ENCODE measurements around the gene GREB1.

Gene GREB1

DNA sequence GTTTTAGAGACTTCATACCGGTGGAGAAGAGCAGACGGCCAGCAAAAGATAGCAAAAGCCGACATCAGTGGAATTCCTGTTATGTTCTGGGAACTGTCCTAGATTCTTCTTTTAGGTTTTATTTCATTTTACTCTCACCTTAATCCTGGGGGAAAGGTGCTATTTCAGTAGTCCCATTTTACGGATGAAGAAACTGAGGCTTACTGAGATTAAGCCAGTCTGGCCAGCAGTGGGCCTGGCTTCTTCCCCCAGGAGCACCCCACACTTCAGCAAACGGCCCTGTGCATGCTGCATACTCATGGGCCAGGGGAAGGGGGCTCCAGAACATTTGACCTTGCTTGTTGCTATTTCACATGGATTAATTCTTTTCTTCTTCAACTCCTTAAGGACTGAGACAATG, 79.5 kb downstream of the GREB1 start:
- no peak for DNase-seq

DNA sequence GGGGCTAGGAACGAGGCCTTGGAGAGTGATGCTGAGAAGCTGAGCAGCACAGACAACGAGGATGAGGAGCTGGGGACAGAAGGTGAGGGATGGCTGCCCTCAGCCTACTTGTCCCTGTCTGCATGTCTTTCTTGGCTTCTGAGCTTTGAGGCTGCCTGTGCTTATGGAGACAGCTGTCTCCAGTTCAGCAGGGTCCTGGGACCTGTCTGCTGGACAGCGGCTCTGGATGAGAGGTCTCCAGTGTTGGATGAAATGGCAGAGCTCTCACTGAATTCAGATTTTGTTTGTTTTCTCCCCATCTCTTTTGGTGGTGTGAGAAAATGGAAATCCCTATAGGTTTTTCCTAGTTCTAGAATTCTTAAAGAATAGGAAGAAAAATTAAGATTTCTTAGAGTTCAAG, 81.4 kb downstream of the GREB1 start:
- DNase-seq = no peak

DNA sequence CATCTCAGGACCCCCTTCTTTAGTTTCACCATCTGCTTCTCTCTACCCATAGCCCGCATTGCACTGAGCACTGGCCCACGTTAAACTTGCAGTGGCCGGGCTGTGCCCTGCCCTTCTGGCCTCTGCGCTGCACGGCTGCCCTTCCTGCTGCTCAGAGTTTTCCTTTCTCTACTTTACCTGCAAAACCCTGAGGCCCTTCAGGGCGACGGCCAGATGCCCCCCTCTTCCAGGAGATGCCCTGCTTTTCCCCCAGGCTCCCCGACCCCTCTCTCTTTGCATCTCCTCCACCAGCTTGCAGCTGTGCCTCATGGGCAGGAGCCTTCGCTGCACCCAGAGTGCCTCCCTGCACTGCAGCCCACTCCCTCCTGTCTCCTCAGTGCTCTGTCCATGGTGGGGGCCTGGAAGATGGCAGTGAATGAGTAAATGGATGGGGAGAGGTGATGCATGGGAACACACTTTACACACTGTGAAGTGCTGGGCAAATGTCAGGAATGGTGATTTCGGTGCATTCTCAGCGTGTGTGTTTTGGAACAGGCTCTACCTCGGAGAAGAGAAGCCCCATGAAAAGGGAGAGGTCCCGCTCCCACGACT, 82.3 kb downstream of the GREB1 start:
- DNase-seq = no peak

DNA sequence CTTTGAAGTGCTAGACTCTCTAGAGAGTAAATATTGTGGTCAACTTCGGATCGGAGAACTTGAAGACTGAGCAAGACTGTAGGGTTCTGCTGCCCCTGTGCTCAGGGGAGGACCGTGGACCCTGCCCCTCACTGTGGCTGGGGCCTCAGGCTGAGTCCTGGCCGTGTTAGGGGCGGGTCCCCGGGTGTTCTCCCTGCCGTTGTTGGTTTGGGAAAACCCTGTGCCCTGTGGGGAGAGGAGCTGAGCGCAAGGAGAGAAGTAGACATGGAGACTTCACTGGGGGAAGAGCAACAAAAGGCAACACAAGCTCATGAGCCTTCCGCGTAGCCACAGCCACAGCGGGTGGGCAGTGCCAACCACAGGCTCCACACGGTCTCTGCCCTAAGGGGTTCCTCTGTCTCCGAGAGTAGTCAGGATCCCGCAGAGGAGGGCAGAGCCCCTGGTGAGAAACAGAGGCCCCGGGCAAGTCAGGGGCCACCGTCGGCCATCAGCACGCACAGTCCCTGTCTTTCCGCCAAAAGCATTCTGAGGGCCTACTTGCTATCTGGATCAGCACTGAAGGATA, 83.1 kb downstream of the GREB1 start:
- no peak for DNase-seq

DNA sequence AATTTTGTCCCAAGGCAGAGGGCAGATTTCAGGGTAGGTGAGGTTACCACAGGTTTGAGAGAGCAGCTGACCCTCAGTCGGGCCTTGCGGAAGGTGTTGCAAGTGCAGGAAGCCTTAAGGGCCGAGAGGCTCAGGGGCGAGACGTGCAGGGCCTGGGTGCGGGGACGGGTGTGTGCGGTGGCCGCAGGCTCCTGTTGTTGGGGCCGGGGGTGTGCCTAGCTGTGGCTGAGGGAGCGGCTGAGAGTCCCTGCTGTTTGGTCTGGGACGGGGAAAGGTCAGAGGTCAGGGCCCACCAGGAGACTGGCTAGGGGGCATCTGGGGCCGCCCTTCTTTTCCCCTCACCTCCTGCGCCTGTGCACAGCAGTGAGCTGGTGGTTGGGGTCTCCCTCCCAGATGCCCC, 83.7 kb downstream of the GREB1 start:
- DNase-seq = no peak

DNA sequence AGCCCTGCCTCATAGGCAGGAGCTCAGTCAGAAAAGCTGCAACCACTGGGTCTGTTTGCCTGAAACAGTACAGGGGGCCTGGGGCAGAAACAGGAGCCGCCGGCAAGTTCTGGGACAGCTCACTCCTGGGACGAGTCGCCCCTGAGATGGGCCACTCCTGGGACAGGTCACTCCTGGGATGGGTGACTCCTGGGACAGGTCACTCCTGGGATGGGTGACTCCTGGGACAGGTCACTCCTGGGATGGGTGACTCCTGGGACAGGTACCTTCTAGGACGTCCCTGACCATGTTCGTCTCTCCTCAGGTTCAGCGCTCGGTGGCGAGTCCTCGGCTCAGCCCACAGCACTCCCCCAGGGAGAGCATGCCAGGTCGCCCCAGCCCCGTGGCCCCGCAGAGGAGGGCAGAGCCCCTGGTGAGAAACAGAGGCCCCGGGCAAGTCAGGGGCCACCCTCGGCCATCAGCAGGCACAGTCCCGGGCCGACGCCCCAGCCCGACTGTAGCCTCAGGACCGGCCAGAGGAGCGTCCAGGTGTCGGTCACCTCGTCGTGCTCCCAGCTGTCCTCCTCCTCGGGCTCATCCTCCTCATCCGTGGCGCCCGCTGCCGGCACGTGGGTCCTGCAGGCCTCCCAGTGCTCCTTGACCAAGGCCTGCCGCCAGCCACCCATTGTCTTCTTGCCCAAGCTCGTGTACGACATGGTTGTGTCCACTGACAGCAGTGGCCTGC, 84.3 kb downstream of the GREB1 start:
- DNase-seq = no peak

DNA sequence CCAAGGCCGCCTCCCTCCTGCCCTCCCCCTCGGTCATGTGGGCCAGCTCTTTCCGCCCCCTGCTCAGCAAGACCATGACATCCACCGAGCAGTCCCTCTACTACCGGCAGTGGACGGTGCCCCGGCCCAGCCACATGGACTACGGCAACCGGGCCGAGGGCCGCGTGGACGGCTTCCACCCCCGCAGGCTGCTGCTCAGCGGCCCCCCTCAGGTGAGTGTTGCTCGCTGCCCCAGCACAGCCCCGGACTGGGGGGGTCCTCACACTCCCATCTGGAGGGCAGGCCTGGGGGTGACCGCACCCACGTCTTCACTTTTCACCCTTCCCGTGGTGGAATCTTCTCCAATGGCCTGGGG, 84.8 kb downstream of the GREB1 start:
- DNase-seq = no peak

DNA sequence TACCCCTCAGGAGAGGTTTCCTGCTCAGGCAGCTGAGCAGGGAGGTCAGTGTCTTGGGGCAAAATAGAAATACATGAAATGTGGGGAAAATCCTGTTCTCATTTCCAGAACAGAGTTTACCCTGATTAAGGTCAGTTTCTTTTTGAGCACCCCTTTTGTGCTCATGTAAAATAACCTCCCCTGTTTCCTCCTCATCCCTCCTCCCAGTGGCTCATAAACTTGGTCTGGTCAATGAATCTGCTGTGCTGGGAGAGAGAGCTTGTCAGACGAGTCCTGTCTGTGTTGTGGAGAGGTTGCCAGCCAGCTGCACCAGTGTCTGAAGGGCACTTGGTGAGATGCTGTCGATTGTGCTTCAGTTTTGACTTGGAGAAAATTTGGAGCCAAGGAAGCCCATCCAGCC, 87.6 kb downstream of the GREB1 start:
- no peak for DNase-seq

DNA sequence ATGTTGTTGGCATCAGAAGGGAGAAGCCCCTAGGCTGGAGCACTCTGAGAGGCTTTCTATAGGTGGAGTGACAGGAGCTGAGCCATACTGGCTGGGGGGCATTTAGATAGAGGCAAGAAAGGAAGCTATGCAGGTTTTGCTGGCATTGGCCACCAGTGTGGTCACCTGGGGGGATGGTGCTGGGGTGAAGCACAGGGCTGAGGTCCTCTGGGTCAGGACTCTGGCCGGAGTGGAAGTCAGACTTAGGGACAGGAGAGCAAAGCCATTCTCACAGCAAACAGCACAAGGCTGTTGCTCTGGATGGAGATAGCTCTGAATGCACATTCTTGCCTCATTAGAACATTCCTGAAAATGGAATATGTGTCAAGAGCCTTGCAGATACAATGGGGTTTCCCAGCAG, 88.8 kb downstream of the GREB1 start:
- no peak for DNase-seq

DNA sequence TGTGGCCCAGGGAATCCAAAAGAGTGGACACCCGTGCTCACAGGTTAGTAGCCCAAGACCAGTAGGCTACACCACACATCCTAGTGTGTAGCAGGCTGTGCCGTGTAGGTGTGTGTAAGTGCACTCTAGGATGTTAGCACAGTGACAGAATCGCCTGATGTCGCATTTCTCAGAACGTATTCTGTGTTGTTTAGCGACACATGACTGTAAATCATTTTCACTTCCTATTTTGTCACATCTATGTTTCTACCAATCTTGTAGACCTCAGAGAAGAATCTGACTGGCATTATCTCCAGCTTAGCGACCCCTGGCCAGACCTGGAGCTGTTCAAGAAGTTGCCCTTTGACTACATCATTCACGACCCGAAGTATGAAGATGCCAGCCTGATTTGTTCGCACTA, 91.0 kb downstream of the GREB1 start:
- DNase-seq = no peak

DNA sequence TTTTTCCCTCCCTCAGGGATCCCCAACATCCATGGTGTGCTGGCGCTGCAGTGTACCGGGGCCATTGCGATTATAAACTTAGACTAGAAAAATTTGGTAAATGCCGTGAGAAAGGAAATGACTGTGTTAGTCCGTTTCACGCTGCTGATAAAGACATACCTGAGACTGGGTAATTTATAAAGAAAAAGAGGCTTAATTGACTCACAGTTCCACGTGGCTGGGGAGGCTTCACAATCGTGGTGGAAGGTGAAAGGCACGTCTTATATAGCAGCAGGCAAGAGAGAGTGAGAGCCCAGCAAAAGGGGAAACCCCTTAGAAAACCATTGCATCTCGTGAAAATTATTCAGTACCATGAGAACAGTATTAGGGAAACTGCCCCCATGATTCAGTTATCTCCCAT, 91.8 kb downstream of the GREB1 start:
- DNase-seq = no peak

DNA sequence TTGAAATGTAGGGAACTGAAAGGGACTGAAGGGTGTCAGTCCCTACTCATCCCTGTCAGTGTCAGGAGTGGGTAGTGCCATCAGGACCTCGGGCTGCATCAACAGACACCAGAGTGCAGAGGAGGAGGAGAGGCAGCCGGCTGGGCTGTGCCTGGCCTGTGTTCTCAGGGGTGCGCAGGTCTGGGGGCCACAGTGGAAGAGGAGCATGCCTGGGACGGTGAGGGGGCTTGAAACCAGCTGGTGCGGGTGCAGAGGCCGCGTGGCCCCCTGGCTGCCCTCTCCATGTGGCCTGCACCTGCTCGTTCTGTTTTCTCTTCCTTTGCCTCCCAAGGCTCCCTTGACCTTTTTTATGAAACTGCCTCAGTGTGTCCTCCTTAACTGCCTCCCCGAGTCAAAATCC, 94.8 kb downstream of the GREB1 start:
- no peak for DNase-seq

DNA sequence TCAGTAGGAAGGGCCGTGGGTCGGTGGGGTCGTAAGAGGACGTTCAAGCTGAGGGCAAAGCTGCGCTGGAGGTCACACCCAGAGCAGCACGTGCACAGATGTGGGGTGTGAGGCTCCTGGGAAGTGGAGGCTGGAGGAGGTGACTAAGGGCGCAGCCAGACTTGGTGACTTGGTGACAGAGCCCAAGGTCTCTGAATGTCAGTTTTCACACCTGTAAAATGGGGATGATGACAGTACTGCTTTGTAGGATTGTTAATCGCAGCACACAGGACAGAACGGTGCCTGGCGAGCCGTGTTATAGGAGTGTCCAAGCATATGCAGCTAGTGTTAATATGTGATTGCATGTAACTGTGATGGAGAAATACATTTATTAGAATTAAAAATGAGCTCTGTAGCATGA, 95.4 kb downstream of the GREB1 start:
- no peak for DNase-seq

DNA sequence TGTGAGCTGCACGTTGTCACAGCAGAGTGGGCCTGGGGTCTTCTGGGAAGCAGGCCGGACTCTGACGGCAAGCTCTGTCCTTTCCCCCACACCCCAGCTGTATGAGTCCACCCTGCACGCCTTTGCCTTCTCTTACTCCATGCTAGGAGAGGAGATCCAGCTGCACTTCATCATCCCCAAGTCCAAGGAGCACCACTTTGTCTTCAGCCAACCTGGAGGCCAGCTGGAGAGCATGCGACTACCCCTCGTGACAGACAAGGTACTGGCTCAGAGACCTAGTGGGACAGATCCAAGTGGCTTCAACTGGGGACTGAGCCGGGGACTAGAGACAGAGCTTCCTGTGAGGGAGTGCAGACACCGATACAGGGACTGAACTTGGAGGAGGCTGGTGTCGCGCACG, 96.0 kb downstream of the GREB1 start:
- no peak for DNase-seq

DNA sequence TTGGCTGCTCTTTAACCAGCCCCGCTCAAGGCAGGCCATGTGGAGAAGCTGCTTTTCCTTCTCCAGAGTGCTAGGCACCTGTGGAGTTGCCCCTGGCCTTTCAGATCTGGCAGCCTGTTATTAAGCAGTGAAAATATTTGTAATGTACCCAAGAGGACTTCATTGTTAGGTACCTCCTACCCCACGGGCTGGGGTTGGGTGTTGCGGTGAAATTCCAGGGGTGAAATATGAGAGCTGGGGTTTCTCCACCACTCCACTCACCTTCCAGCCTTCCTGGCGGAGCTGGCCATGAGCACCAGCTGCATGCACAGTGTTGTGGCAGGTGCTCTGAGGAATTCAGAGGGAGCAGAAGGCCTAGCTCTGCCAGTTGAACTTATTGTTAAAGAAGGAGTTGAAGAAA, 97.0 kb downstream of the GREB1 start:
- no peak for DNase-seq

DNA sequence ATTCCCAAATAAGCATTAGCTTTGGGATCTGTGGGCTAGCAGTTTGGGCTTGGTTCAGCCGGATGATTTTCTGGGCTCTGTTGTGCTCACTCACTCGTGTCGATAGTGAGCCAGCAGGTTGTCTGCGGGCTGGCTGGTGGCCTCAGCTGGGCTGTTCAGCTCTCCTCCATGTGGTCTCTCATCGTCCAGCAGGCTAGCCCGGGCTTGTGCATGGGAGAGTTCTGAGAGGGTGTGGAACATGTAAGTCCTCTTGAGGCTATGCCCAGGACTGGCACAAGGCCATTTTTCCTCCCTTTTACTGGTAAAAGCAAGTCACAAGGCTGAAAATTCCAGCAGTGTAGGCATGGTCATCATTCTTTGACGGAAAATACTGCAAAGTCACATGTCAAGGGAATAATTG, 97.6 kb downstream of the GREB1 start:
- DNase-seq = no peak

DNA sequence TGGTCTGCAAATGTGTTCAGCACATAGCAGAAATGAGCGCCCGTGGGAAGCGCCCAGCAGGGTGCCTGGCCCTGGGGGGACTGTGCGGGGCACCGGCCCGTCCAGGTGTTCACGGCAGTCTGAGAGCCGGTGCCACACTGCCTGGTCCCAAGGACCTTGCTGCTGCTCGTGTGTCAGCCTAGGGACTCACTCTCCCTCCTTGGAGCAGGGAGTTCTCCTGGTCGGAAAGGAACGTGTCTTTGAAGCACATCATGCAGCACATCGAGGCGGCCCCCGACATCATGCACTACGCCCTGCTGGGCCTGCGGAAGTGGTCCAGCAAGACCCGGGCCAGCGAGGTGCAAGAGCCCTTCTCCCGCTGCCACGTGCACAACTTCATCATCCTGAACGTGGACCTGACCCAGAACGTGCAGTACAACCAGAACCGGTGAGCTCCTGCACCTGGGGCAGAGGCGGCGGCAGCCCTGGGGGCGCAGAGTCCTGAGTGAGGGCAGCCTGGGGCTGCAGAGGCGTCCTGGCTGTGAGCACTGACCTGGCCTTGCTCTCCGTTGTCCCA, 100.2 kb downstream of the GREB1 start:
- DNase-seq = no peak

DNA sequence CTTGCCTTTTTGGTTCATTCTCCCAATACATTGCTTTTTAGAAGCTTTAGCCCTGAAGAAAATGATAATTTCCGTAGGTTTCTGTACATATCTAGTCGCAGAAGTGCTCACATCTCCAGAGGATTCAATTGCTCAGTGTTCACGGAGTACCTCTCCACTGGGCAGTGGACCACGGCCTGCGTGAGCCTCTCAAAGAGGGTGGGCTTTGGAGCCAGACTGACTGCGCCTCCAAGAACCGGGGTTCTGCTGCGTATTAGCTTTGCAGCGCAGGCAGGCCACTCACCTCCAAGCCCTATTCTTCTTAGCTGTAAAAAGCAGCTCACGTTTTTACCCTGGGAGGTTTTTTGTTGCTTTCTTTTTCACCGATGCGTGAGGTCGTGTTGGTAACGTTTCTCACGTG, 100.7 kb downstream of the GREB1 start:
- DNase-seq = no peak

DNA sequence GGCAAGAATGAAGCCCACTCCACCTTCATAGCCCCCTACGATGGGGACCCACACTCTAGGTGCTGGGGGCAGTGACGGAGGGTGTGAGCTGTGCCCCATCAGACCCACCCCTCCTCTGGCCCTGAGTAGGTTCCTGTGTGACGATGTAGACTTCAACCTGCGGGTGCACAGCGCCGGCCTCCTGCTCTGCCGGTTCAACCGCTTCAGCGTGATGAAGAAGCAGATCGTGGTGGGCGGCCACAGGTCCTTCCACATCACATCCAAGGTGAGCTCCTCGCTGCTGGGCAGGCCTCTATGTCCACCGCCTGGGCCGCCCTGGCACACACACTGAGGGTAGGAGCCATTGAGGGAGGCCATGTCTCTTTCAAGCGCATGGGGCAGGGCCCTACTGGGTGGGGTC, 101.3 kb downstream of the GREB1 start:
- no peak for DNase-seq

DNA sequence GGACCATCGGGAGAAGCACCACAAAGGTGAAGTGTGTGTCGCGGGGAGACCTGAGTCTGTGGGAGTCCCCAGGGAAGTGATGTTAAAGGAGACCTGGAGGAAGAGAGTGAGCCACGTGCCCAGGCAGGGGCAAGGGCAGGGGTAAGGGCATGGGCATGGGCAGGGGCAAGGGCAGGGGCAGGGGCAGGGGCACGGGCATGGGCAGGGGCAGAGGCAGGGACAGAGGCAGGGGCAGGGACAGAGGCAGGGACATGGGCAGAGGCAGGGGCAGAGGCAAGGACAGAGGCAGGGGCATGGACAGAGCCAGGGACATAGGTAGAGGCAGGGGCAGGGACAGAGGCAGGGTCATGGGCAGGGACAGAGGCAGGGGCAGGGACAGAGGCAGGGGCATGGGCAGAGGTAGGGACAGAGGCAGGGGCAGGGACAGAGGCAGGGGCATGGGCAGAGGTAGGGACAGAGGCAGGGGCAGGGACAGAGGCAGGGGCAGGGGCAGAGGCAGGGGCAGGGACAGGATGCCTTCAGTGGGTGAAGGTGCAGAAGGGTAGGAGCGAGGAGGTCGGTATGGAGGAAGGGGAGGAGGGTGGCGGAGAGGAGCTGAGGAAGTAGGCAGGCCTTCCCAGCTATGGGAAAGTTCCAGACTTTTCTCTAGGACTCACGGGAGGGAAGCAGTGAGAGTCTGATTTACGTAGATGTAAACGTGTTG, 102.9 kb downstream of the GREB1 start:
- no peak for DNase-seq

DNA sequence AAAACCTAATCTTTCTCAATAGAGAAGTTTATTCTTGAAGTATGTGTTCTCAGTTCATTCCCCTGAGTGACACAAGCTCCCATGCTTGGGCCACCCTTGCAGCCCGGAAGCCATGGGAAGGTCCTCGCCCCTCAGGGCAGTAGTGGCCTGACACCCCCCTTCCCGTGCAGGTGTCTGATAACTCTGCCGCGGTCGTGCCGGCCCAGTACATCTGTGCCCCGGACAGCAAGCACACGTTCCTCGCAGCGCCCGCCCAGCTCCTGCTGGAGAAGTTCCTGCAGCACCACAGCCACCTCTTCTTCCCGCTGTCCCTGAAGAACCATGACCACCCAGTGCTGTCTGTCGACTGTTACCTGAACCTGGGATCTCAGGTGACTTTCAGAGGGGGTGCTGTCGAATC, 103.7 kb downstream of the GREB1 start:
- no peak for DNase-seq

DNA sequence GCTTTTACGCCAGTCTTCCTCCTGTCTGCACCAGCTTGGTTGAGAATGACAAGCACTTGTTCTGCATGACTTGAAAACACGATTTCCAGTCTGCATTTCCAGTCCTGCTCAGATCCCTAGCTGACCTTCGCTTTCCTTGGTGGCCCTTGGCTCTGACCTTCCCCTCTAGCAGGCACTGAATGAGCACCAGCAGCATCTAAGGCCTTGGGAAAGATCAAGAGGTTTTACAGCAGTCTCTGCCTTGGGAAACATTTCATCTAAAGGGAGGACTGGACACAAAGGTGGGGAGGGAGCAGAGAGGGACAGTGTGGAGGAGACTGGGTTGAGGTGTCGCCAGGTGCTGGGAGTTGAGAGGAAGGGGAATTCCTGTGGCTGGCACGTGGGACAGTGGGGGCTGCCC, 105.7 kb downstream of the GREB1 start:
- DNase-seq = no peak

DNA sequence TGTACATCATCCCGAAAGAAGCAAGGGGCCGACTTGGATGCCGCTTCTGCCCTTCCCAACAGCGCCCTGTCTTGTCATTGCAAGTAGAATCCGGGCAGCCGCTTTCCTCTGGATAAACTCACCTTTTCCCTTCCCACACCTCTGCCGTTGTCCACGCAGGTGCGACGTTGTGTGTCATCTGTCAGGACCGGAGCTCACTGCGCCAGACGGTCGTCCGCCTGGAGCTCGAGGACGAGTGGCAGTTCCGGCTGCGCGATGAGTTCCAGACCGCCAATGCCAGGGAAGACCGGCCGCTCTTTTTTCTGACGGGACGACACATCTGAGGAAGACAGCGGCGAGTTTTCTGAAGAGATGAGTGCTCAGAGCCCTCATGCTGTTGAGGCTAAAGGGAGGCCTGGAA, 106.3 kb downstream of the GREB1 start:
- no peak for DNase-seq

DNA sequence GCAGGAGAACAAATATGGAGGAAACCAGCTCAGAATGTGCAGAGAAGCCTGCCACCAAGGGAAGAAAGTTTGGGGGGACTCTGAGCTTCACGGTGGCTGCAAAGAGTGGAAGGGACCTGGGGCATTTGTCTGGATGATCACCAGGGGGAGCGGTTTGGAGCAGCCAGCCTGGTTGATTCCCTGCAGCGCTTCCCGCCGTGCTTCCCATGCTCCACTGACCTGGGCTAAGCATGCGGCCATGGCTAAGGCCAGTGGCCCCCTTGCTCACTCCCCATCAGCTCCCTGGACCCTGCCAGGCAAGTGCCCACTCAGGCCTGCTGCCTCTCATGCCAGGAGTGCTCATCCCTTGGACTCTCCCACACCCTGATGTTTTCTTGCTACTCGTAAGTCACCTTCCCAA, 109.1 kb downstream of the GREB1 start:
- DNase-seq = no peak

Measured in right hindlimb (tissue), 1 donor.